ENCODE data around the gene FAM110A.
"Not testable (repeated sequence)": the region's sequence is repeated elsewhere in the genome, so short reads cannot be mapped to it uniquely, and the experiment has no call there.

FAM110A gene

DNA sequence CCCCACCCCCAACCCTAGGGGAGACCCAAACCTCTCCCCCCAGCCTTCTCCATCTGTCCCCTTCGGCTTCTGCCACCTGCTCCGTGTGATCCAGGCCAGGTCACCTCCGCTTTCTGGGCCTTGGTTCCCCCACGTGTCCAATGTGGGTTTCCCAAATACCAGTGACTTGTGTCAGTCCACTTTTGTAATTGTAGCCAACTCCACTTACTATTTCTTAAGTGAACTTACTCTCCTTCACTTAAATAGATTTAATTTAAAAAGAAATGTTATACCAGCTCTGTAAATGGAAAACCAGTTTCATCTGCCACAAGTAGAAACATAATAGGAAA lies 10.0 kb upstream of the FAM110A start:
- DNase-seq (ENCODE audit: low read depth in 2 of 2), result no peak

DNA sequence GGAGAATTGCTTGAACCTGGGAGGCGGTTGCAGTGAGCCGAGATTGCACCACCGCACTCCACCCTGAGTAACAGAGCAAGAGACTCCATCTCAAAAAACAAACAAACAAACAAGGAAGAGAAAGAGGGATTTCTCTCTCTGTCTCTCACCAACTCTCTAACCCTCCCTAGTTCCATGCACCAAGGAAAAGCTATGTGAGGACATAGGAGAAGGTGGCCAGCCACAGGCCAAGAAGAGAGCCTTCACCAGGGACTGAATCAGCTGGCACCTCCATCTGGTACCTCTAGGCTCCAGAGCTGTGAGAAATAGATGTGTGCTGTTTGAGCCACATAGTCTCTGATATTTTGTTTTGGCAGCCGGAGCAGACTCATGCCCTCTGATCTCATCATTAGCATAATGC lies 9.0 kb upstream of the FAM110A start:
- DNase-seq (ENCODE audit: low read depth in 2 of 2), result no peak

GRCh38 chr20:824916-825315 lies 8.6 kb upstream of the FAM110A start:
- no peak for DNase-seq (ENCODE audit: low read depth in 2 of 2)

DNA sequence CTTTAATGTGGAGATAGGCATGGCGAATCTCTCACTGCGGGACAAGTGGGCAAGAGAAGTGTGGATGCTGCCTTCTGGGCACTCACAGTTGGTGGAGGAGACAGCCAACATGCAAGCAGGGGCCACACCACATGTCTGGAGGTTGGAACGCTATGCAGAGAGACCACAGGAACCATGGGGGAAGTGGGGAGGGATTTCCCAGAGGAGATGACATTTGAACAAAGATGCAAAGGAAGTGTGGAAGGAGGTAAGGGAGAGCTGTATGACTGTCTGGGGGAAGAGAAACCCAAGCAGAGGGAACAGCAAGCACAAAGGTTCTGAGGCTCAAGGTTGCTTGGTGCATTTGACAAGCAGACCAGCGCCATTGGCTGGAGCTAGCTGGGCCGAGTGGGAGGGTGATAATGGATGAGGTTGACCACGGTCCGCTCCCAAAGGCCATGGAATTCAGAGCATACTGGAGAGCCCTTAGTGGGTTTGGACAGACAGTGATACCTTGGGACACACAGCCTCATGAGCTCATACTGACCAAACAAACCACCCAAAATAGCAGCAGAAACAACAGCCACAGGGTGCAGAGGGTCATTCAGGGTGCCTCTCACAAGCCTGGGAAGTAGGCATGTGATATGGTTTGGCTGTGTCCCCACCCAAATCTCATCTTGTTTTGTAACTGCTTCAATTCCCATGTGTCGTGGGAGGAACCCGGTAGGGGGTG lies 7.6 kb upstream of the FAM110A start:
- no peak for DNase-seq (ENCODE audit: low read depth in 2 of 2)

DNA sequence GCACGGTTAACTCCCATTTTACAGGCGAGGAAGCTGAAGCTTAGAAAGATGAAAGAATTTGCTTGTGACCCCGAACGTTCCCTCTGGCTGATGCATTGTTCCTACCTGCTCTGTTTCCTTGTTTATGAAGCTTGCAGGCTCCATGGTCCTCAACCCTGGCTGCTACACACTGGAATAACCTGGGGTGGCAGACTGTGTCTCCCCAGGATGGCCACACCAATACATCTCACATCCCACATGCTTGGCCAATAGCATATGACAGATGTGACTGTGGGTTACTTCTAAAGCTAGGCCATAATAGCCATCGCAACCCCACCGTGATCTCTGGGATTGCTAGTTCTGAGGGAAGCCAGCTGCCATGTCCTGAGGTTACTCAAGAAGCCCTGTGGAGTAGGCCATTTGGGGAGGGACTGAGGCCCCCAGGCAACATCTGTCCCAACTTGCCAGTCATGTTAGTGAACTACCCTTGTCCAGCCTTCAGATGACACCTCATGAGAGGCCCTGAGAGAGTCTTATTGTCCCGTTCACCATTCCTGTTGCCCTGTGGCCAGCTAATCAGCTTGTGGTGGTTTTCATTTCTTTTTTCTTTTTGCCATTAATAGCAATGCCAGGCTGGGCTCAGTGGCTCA lies 6.7 kb upstream of the FAM110A start:
- no peak for DNase-seq (ENCODE audit: low read depth in 2 of 2)

- not testable (repeated sequence) for DNase-seq (ENCODE audit: low read depth in 2 of 2)
Observed at GRCh38 chr20:827981-828380, 5.5 kb upstream of the FAM110A start.

- no peak for DNase-seq (ENCODE audit: low read depth in 2 of 2)
Observed at GRCh38 chr20:828987-829386, 4.5 kb upstream of the FAM110A start.

DNA sequence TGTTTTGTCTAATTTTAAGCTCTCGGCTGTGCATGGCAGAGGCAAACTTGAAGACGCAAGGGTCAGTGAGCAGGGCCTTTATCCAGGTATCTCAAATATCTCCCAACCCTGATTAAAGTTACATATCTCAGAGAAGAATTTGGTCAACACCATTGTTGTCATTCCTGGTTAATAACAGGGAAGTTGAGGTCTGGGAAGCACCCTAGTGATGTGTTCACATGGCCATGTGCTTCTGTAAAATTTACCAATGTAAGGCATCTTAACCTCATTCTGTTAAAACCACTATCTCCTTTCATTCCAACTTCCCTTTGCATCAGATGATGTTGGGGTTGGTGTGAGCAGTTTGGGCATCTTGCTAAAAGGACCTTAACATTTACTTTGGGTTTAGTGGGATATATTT lies 4.0 kb upstream of the FAM110A start:
- no peak for DNase-seq (ENCODE audit: low read depth in 2 of 2)

DNA sequence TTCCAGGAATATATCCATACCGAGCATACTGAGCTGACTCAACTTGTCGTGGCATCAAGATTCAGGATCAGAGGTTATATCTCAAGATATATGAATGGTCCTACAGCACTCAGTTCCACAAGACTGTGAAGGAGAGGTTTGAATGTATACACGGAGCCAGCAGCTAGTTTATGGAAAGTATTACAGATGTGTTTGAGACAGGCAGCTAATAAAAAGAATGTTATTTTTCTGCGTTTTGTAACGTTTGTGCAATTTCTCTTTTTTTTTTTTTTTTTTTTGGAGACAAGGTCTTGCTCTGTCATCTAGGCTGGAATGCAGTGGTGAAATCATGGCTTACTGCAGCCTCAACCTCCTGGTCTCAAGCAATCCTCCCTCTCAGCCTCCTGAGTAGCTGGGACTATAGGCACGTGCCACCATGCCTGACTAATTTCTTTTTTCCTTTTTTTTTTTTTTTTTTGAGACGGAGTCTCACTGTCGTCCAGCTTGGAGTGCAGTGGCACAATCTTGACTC lies 3.4 kb upstream of the FAM110A start:
- no peak for DNase-seq (ENCODE audit: low read depth in 2 of 2)

DNA sequence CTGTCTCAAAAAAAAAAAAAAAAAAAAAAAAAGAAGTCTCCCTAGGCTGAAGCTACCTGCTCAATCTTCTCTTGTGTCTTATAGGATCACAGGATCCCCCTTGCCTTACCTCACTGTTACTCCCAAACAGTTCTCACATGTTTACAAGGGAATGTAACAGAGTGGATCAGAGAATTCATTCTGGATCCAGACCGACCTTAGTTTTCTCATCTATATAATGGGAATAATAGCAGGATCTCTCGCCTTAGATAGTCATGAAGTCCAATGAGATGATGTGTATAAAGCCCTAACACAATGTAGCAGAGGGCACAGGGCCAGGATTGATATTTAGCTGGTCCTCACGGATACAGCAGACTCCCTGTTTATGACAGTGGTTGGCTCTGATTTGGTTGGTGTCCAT lies 2.3 kb upstream of the FAM110A start:
- no peak for DNase-seq (ENCODE audit: low read depth in 2 of 2)

DNA sequence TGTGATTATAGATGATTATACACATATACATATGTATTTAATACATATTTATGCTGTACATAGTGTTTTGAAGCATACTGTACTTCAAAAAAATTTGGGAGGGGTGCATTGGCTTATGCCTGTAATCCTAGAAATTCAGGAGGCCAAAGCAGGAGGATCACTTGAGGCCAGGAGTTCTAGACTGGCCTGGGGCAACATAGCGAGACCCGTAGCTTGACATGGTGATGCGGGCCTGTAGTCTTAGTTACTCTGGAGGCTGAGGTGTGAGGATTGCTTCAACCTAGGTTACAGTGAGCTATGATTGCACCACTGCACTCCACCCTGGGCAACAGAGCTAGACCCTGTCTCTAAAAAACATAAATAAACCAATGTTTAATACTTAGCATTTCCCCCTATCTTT lies 1.6 kb upstream of the FAM110A start:
- DNase-seq (ENCODE audit: low read depth in 2 of 2), result no peak

DNA sequence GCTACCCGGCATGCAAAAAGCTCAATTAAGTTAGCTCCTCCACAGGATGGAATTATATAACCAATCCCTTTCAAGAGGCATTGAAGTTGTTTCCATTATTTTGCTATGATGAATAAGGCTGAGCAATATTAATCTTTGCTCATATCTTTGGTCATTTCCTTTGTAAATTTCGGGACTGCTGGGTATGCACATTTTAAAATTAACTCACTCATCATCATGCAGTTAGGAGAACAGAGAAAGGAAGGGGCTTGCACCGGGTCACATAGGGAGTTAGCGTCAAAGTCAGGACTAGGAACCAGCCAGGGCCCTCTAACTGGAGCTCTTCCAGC lies 430 bp upstream of the FAM110A start:
- no peak for DNase-seq (ENCODE audit: low read depth in 2 of 2)

GRCh38 chr20:834151-834746 lies 734 bp downstream of the FAM110A start:
- no peak for DNase-seq (ENCODE audit: low read depth in 2 of 2)

DNA sequence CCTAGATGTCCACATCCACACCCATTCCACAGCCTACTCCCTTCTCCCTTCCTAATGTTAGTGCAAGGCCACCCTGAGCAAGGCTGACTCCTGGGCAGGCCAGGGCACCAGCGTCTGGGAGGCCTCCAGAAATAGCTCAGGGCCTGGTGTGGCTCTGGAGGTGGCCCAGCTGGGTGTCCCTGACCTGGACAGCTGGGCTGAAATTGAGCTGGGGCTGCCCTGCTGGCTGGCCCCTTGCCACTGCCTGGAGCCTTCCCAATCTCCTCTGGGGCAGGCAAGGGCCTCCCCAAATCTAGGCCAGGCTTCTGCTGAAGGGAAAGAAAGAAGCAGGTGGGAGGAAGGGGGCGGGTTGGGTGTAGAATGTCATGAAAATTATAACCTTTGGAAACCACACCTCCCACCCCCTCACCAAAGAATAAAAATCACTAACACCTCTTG lies 2.1 kb downstream of the FAM110A start:
- no peak for DNase-seq (ENCODE audit: low read depth in 2 of 2)

GRCh38 chr20:836190-836589 lies 2.7 kb downstream of the FAM110A start:
- no peak for DNase-seq (ENCODE audit: low read depth in 2 of 2)

GRCh38 chr20:839015-839414 lies 5.5 kb downstream of the FAM110A start:
- no peak for DNase-seq (ENCODE audit: low read depth in 2 of 2)

DNA sequence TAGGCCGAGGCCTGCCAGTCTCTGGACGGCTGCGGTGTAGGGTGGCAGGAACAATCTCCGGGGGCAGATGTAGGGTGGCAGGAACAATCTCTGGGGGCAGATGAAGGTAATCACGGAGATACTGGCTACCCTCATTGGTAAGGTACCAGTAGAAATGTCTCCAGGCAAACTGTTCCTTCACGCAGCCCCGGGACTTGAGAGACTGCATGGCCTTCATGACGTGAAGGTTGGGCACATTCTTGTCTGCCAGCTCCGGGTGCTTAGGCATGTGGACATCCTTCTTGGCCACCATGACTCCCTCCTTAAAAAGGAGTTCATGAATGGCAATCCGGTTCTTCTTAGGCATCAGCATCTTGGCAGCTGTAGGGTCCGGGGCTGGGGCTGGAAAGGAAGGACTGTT lies 6.1 kb downstream of the FAM110A start:
- DNase-seq (ENCODE audit: low read depth in 2 of 2), result no peak

DNA sequence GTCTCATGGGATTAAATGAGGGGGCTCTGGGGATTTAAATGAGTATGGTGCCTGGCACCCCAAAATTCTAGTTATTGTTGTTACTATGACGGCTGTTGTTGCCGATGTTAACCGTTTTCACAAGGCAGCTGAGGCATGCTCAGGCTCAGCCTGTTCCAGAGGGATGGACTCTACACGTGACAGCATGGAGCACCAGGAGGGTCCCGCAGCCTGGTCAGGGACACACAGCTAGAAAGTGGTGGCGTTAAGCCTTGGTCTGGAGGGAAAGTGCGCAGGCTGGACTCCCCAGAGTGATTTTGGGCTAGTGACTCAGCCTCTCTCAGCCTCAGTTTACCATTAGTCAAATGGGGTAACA lies 7.0 kb downstream of the FAM110A start:
- DNase-seq (ENCODE audit: low read depth in 2 of 2), result no peak

DNA sequence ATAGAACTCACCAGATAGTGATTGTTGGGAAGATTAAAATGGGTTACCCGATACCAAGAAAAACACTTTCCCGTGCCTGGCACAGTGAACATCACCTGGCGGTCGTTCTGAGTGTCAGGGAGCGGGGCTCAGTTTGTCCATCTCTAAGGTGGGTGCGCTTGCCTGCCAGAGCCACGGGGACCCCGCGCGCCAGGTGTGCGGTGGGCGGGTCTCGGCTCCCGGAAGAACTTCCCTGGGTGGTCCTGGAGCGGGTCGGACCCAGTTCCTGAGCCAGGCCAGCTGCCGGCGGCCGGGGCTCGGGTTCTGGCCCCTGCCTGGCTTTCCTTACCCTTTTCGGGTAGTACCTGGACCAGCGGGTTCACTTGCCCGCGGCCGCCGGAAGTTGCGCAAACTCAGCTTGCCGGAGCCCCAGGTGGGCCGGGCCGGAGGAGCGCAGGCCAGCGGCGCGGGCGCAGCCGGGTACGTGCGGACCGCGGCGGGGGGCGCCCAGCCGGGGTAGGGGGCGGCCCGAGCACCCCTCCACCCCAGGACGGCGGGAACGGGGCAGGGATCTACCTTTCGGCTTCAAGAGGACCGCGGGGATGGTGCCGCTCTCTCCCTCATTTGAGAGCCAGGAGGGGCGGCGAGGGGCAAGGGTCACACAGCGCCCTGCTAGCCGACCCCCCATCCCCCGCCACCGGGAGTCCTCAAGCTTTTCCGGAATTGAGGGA lies 7.5 kb downstream of the FAM110A start:
- DNase-seq (ENCODE audit: low read depth in 2 of 2), result no peak

DNA sequence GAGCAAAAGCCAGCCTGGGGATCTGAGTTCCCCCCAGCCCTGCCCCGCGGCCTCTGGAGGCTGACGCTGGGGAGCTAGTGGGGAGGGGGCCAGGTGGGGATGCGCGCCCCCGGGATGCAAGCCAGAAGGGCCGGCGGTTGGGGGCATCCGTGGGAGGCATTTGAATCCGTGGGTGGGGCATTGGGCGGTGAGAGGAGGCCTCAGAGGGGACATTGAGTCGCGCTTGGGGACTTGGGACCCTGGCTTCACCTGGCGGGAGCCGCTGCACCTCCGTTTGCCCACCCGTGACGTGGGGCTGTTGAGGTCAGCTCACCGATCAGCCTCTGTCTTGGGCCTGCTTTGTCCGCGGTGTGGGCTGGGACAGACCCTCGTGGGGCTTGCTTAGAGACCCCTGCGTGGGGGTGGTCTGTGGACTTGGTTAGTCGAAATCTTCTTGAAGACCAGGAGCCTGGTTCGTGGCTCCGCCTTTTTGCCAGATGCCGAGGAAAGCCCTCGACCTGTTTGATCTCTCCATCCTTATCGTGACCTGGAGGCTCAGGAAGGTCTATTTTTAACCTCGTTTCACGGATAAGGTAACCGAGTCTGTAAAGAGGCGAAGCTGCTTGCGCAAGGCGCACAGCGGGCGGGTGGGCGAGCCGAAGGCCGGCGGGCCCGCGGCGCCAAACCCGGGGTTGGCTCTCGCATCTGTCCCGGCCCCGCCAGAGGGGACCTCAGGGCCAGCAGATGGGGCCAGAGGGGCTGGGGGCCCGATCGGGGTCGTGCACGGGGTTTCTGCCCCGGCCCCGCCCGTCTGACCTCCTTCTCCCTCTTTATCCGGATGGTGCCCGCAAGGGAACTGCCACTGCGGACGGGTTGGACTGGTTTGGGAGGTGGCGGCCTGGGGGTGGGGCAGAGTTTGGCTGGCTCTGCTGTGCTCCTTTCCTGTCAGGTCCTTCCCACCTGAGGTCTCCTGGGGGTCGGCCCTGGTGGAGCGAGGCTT lies 8.3 kb downstream of the FAM110A start:
- DNase-seq (ENCODE audit: low read depth in 2 of 2), result no peak

DNA sequence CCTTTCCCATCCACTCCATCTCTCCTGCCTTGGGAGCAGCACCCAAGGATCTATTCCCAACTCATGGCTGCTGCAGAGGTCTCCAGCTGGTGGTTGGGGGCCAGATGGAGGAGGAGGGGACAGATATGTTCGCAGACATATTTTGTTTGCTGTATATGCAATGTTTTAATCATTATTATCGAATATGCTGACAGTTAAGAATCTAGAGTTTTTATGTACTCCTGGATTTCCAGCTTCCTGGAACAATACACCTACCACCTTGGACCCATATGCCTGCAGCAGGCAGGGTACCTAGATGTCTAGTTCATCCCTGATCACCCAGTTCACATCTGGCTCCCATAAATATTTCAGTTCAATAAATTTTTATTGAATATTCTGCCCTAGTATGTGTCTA lies 9.0 kb downstream of the FAM110A start:
- DNase-seq (ENCODE audit: low read depth in 2 of 2), result no peak

GRCh38 chr20:843912-844311 lies 10.4 kb downstream of the FAM110A start:
- DNase-seq (ENCODE audit: low read depth in 2 of 2), result no peak
